ENCODE measurements around the gene SEC23A.
"Not testable (repeated sequence)": the region's sequence is repeated elsewhere in the genome, so short reads cannot be mapped to it uniquely, and the experiment has no call there.

SEC23A gene

GRCh38 chr14:39060818-39061437 is 42.1 kb downstream of the SEC23A start:
- no peak overlapping the region for H3K4me3 ChIP-seq (ENCODE audit: low read depth, low read length)
- in situ Hi-C loops (cut with HindIII; ENCODE audit: low sequenced_read_pairs) = no loop called here
- TF ChIP-seq CTCF (IDR thresholded peaks at IDR 0.05; ENCODE audit: low read depth, low read length) = no peak
- DNase-seq (ENCODE audit: low read depth, low spot score) = no peak

- in situ Hi-C loops (cut with HindIII; ENCODE audit: low sequenced_read_pairs) = no loop called here
- no peak overlapping the region for H3K4me3 ChIP-seq (ENCODE audit: low read depth, low read length)
- TF ChIP-seq CTCF (IDR thresholded peaks at IDR 0.05; ENCODE audit: low read depth, low read length) = no peak
- DNase-seq (ENCODE audit: low read depth, low spot score) = no peak
Measured at GRCh38 chr14:39055786-39056474, 47.1 kb downstream of the SEC23A start.

- H3K4me3 ChIP-seq (ENCODE audit: low read depth, low read length); in situ Hi-C loops (cut with HindIII; ENCODE audit: low sequenced_read_pairs); DNase-seq (ENCODE audit: low read depth, low spot score): not testable (repeated sequence)
Measured at GRCh38 chr14:39052869-39053454, 50.1 kb downstream of the SEC23A start.

GRCh38 chr14:39050389-39050788 is 52.6 kb downstream of the SEC23A start:
- H3K4me3 ChIP-seq (ENCODE audit: low read depth, low read length) = no peak overlapping the region
- no peak for TF ChIP-seq CTCF (IDR thresholded peaks at IDR 0.05; ENCODE audit: low read depth, low read length)
- in situ Hi-C loops (cut with HindIII; ENCODE audit: low sequenced_read_pairs) = no loop called here
- DNase-seq (ENCODE audit: low read depth, low spot score) = peak; percentile 68

- H3K4me3 ChIP-seq (ENCODE audit: low read depth, low read length); in situ Hi-C loops (cut with HindIII; ENCODE audit: low sequenced_read_pairs); DNase-seq (ENCODE audit: low read depth, low spot score): not testable (repeated sequence)
Measured at GRCh38 chr14:39045889-39046288, 57.1 kb downstream of the SEC23A start.

GRCh38 chr14:39043352-39043943 is 59.6 kb downstream of the SEC23A start:
- TF ChIP-seq CTCF (IDR thresholded peaks at IDR 0.05; ENCODE audit: low read depth, low read length) = no peak
- in situ Hi-C loops (cut with HindIII; ENCODE audit: low sequenced_read_pairs) = no loop called here
- H3K4me3 ChIP-seq (ENCODE audit: low read depth, low read length) = no peak overlapping the region
- no peak for DNase-seq (ENCODE audit: low read depth, low spot score)

GRCh38 chr14:39040529-39040928 is 62.5 kb downstream of the SEC23A start:
- in situ Hi-C loops (cut with HindIII; ENCODE audit: low sequenced_read_pairs) = no loop called here

More at GRCh38 chr14:39040529-39040928, 62.5 kb downstream of the SEC23A start:
- no peak for DNase-seq (ENCODE audit: low read depth, low spot score)
- H3K4me3 ChIP-seq (ENCODE audit: low read depth, low read length) = no peak overlapping the region
- no peak for TF ChIP-seq CTCF (IDR thresholded peaks at IDR 0.05; ENCODE audit: low read depth, low read length)
